HG03039 (cell line): ENCODE data around the gene ENTPD2.
"Not testable (repeated sequence)": the region's sequence is repeated elsewhere in the genome, so short reads cannot be mapped to it uniquely, and the experiment has no call there.

Source experiments
- ATAC-seq: cut with Tn5 transposase; IDR thresholded peaks from one replicate; pipeline ENCODE4 v1.9.1; 2021; ENCODE audit warnings: mild to moderate bottlenecking, moderate library complexity; ENCODE audit not compliant: unreplicated experiment

Gene ENTPD2

DNA sequence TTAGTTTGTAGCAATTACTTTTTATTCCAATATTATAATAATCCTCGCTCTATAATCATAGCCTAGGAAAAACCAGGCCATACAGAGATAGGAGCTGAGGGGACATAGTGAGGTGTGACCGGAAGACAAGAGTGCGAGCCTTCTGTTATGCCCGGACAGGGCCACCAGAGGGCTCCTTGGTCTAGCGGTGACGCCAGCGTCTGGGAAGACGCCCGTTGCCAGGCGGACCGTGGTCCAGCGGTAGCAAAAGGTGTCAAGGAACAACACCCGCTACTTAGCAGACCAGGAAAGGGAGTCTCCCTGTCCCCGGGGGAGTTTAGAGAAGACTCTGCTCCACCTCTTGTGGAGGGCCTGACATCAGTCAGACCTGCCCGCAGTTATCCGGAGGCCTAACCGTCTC is 49.6 kb downstream of the ENTPD2 start:
- ATAC-seq: not testable (repeated sequence)

DNA sequence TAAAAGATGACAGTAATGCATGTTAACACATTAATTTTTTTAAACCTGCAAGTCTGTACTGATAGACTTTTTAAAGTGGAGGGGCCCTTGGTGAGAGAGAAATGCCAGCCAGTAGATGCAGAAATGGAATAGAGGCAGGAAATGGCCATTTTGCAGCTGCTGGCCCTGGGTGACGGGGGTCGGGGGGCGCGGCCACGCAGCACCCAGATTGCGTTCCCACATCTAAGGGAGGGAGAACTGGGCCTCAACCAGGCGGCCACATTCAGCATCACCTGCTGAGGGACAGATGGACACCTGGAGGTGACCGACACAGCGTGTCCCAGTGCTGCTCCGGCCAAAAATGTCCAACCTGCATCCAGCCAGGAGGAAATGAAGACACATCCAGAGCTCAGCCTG is 51.2 kb downstream of the ENTPD2 start:
- ATAC-seq: no peak

DNA sequence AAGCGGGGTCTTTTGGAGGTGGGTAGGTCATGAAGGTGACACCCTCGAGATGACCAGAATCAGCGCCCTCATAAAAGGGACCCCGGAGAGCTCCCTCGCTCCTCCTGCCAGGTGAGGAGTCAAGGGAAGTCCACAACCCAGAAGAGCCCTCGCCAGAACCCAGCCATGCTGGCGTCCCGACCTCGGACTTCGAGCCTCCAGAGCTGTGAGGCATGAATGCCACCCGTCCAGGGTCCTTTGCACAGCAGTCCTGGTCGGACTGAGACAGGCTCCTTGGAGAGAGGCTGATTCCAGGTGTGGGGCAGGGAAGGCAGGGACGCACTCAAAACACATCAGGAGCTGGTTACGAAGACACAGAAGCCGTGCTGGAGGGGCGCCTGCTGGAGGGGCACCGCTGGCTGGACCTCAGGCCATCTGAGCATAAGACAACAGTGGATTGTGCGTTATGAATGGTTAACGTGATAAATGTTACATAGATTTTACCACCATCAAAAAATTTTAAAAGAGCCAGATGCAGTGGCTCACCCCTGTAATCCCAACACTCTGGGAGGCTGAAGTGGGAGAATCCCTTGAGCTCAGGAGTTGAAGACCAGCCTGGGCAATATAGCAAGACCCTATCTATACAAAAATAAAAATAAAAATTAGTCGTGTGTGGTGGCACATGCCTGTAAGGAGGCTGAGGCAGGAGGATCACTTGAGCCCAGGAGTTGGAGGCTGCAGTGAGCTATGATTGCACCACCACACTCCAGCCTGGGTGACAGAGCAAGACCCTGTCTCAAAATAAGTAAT is 51.8 kb downstream of the ENTPD2 start:
- no peak for ATAC-seq

DNA sequence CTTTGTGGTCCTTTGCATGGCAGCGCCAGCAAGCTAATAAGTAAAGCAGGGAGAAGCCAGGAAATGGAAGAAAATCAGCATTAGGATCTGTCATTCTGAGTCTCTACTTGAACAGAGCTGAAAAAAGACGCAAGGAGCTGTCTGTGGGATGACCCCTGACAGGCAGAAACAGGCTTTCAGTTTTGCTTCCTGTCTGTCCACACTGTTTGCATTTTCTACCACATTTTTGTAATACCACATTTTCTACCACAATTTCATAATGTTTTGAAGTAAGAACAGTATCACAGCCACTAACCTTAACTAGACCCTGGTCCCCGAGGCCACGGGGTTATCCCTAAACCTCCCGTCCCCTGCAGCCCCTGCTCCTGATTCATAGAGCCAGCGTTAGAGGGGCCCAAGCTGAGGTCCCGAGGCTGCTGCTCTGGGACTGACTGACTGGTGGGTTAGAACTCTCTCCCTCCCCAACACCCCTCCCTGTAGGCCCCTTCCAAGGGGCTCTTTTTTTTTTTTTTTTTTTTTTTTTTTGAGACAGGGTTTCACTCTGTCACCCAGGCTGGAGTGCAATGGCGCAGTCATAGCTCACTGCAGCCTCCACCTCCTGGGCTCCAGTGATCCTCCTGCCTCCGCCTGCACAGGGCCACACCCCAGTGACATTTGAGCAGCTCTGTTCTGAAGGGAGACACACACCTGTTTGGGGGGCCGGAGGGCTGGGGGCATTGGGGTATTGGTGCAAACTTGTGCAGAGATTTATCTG is 53.5 kb downstream of the ENTPD2 start:
- ATAC-seq: no peak
